Transverse colon (tissue), 4 donors: ENCODE data around the gene GSDMA.

Experiments
- POLR2A ChIP-seq: fragments of 450-650 bp; IDR thresholded peaks from one replicate; pipeline ENCODE4 v1.6.1; 2016; ENCODE audit warnings: antibody characterized with exemption, mild to moderate bottlenecking, moderate library complexity
- POLR2AphosphoS5 ChIP-seq, 3 donors: sonication (generic); formaldehyde crosslinking; IDR thresholded peaks; one replicate each; pipeline ENCODE4 v1.6.1; 2016; ENCODE audit warnings: antibody characterized with exemption in 3 of 3
- TF ChIP-seq, protein P1 (sequence below), 5 experiments: fragments of 200-600 bp in 3 of 5; fragments of 450-650 bp in 2 of 5; sonication (generic) in 3 of 5; IDR thresholded peaks; 1 replicate in 2 of 5; 2 replicates in 3 of 5; pipeline ENCODE4 v1.5.1; 2016 to 2017; ENCODE audit warnings: antibody characterized with exemption in 5 of 5, inconsistent platforms in 3 of 5, mild to moderate bottlenecking in 2 of 5, moderate library complexity in 1 of 5

GRCh38 chr17:39972271-39972670, 9.5 kb downstream of the GSDMA start:
- TF ChIP-seq, protein P1, sequence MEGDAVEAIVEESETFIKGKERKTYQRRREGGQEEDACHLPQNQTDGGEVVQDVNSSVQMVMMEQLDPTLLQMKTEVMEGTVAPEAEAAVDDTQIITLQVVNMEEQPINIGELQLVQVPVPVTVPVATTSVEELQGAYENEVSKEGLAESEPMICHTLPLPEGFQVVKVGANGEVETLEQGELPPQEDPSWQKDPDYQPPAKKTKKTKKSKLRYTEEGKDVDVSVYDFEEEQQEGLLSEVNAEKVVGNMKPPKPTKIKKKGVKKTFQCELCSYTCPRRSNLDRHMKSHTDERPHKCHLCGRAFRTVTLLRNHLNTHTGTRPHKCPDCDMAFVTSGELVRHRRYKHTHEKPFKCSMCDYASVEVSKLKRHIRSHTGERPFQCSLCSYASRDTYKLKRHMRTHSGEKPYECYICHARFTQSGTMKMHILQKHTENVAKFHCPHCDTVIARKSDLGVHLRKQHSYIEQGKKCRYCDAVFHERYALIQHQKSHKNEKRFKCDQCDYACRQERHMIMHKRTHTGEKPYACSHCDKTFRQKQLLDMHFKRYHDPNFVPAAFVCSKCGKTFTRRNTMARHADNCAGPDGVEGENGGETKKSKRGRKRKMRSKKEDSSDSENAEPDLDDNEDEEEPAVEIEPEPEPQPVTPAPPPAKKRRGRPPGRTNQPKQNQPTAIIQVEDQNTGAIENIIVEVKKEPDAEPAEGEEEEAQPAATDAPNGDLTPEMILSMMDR (IDR thresholded peaks at IDR 0.05), result no peak
- no peak for TF ChIP-seq POLR2A
- no peak for TF ChIP-seq POLR2AphosphoS5 (IDR thresholded peaks at IDR 0.05)
